Erythroblast (primary cell): Measurements from ENCODE around the gene NCKAP5.

Experiments
- GATA1 ChIP-seq: IDR thresholded peaks from 2 replicates; pipeline ENCODE4 v1.6.1; 2011; ENCODE audit warnings: low read depth, mild to moderate bottlenecking, control low read depth, low read length, moderate library complexity
- POLR2A ChIP-seq: IDR thresholded peaks from 2 replicates; pipeline ENCODE4 v1.6.1; 2011; ENCODE audit warnings: mild to moderate bottlenecking, low read length

DNA sequence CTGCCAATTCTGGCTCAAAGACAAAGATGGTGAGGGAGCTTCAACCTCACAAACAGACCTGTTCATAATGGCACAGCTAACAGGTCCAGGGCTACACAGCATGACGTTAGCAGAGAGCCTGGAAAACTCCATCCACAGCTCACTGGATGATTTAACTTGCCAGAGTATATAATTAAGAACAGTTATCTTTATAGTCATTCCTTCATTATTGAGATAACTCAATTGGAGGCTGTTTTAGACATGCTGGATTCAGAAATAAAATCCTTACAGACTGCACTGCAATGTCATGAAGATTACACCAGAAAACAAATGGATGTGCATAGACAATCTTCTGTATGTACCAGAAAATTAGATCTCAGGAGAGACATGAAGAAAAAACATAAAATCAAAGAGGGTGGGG is 843.1 kb downstream of the NCKAP5 start:
- TF ChIP-seq POLR2A (no peak), GATA1 (no peak)
